ENCODE measurements around the gene MANSC4.

- no peak for TF ChIP-seq CTCF (IDR thresholded peaks at IDR 0.05)
- TF ChIP-seq REST (IDR thresholded peaks at IDR 0.05; ENCODE audit: insufficient read depth in 1 of 2, low read depth in 2 of 2, low read length in 1 of 2) = no peak
Observed at GRCh38 chr12:27812502-27812901, 32.5 kb upstream of the MANSC4 start.
